Bone marrow (tissue), 2 donors: ENCODE data around the gene OSBPL6.
"Not testable (repeated sequence)": the region's sequence is repeated elsewhere in the genome, so short reads cannot be mapped to it uniquely, and the experiment has no call there.

ENCODE experiments used
- DNase-seq, 2 donors: peaks; one replicate each; lab custom pipeline; 2025; lab: John Stamatoyannopoulos, UW

OSBPL6 gene

GRCh38 chr2:178350051-178350450, 155.7 kb downstream of the OSBPL6 start:
- no peak for DNase-seq

- not testable (repeated sequence) for DNase-seq
Measured at GRCh38 chr2:178357704-178358103, 163.4 kb downstream of the OSBPL6 start.

- DNase-seq = no peak
Measured at GRCh38 chr2:178359192-178359912, 165.0 kb downstream of the OSBPL6 start.

- DNase-seq = no peak
Measured at GRCh38 chr2:178361588-178361987, 167.3 kb downstream of the OSBPL6 start.

- DNase-seq = no peak
Measured at GRCh38 chr2:178363252-178363651, 168.9 kb downstream of the OSBPL6 start.

- no peak for DNase-seq
Measured at GRCh38 chr2:178365116-178365515, 170.8 kb downstream of the OSBPL6 start.

- DNase-seq = no peak
Measured at GRCh38 chr2:178366412-178366811, 172.1 kb downstream of the OSBPL6 start.

GRCh38 chr2:178367344-178367743, 173.0 kb downstream of the OSBPL6 start:
- DNase-seq = no peak

- DNase-seq = no peak
Measured at GRCh38 chr2:178374865-178375264, 180.6 kb downstream of the OSBPL6 start.

GRCh38 chr2:178377046-178377445, 182.7 kb downstream of the OSBPL6 start:
- DNase-seq = no peak

- no peak for DNase-seq
Measured at GRCh38 chr2:178379162-178380004, 185.1 kb downstream of the OSBPL6 start.

GRCh38 chr2:178380763-178381162, 186.5 kb downstream of the OSBPL6 start:
- DNase-seq = no peak

- no peak for DNase-seq
Measured at GRCh38 chr2:178383718-178384117, 189.4 kb downstream of the OSBPL6 start.

GRCh38 chr2:178385595-178386148, 191.4 kb downstream of the OSBPL6 start:
- DNase-seq = no peak

- DNase-seq = no peak
Measured at GRCh38 chr2:178386986-178387597, 192.8 kb downstream of the OSBPL6 start.

GRCh38 chr2:178388287-178388686, 194.0 kb downstream of the OSBPL6 start:
- DNase-seq = no peak

GRCh38 chr2:178391701-178392100, 197.4 kb downstream of the OSBPL6 start:
- no peak for DNase-seq

- DNase-seq = no peak
Measured at GRCh38 chr2:178392215-178392614, 197.9 kb downstream of the OSBPL6 start.

- DNase-seq = no peak
Measured at GRCh38 chr2:178394859-178395258, 200.5 kb downstream of the OSBPL6 start.

- no peak for DNase-seq
Measured at GRCh38 chr2:178395295-178395694, 201.0 kb downstream of the OSBPL6 start.

GRCh38 chr2:178395941-178396570, 201.7 kb downstream of the OSBPL6 start:
- DNase-seq = no peak

GRCh38 chr2:178397002-178397605, 202.8 kb downstream of the OSBPL6 start:
- DNase-seq = peak in 1 of 2 donors; percentile 49
